GM21447 (cell line): ENCODE data around the gene CGNL1.

Source experiments
- ATAC-seq: cut with Tn5 transposase; IDR thresholded peaks from one replicate; pipeline ENCODE4 v1.9.1; 2021; ENCODE audit not compliant: unreplicated experiment

Gene CGNL1

DNA sequence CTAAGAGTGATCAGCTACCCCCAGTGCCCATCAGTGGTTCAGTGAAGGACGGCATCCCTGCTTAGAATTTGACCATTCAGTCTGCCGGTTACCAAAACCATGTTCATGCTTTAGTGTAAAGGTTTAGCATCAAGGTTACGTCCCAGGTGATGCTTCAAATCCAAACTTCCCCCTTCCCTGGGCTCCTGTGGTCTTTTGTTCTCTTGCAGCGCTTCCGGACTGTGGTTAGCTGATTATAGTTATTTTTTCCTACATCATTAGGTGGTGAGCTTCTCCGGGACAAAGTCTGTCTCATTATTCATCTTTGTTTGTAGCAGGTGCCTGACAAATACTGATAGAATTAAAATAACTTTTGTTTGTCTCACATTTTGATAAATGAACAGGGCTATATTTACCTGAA, 187.1 kb downstream of the CGNL1 start:
- no peak for ATAC-seq

GRCh38 chr15:57565311-57565710, 189.0 kb downstream of the CGNL1 start:
- no peak for ATAC-seq

- ATAC-seq, result no peak
Measured at GRCh38 chr15:57566834-57567233, 190.5 kb downstream of the CGNL1 start.

DNA sequence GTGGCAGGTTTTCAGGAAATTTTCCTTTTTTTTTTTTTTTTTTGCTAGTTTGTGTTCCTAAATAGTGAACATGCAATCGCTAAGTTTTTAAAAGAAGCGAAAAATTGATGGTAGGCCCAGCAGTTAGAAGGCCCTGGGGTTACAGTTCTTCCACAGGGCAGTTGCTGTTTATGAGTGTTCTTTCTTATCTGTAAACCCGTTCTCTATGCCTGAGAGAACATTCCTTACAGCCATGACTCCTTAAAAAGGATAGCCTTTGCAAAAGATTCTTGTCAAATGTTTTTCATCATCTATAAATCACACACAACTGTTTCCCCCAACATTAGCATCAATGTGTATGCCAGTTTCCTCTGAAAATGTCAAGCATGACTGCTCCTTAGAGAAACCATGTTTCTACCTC, 191.6 kb downstream of the CGNL1 start:
- ATAC-seq, result no peak

DNA sequence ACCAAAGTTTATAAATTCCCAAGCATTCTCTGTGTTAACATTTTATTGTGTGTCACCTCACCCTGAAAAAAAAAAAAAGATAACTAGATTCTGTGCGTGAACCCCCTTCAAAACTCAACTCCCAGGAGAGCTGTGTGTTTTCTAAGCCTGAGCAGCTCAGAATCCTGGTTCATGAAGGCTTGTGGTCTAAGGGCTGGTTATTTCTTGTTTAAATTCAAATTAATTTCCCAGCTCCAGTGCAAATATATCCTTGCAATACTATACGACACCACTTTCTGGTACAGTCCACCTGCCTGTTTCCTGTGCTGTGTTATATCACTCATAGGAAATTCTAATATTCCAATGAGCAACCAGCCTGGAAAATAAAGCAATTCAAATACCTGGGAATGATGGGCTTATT, 192.0 kb downstream of the CGNL1 start:
- no peak for ATAC-seq

GRCh38 chr15:57570340-57570739, 194.0 kb downstream of the CGNL1 start:
- no peak for ATAC-seq

- ATAC-seq, result no peak
Measured at GRCh38 chr15:57570994-57571393, 194.7 kb downstream of the CGNL1 start.

DNA sequence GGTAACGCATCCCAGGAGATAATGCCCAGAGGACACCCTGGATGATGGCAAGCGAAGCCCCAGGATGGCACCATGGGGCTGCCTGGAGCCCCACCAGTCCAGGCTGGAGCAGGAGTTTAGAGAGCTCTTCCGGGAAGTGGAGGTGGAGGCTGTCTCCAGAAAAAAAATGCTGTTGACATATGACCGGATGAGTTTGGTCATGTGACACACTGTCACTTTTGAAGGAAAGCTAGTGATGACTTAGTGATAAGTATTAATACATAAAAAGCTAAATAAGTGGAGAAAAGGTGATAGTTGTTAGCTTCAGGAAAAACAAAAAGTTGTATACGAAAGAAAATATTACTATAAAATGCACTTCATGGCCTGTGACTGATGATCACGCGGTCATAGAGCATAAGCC, 195.4 kb downstream of the CGNL1 start:
- ATAC-seq, result no peak

DNA sequence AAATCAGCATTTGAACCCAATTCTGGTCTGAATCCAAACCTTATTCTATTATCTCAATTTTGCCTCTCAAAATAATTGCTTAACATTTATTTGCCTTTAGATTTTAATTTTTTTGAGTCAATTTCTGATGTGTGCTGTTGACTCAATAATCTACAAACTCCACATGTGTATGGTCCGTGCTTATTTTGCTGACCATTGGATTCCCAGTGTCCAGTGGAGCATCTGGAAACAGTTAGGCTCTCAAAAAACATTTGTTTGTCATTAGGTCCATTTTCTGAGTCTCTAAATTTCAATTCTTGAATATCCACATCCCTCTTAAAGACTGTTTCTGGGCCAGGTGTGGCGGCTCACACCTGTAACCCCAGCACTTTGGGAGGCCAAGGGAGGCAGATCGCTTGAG, 196.2 kb downstream of the CGNL1 start:
- ATAC-seq, result no peak

- ATAC-seq, result no peak
Measured at GRCh38 chr15:57573151-57573550, 196.8 kb downstream of the CGNL1 start.

DNA sequence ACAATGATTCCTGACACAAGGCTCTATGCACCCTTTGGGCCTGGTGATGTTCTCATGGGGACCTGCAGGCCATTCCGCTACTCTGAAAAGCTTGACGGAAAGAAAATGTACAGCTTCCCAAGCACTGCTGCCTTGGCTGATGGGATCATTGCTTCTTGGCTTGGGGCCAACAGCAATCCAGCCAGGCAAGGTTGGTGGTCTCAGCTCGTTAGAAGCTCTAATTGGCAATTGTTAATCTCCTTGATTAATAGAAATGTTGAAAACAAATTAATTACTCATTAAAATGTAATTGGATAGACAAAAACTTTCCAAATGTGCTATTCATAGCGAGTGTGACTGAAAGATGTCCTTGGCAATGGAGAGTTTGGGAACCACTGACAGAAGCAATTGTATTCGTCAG, 199.1 kb downstream of the CGNL1 start:
- no peak for ATAC-seq

DNA sequence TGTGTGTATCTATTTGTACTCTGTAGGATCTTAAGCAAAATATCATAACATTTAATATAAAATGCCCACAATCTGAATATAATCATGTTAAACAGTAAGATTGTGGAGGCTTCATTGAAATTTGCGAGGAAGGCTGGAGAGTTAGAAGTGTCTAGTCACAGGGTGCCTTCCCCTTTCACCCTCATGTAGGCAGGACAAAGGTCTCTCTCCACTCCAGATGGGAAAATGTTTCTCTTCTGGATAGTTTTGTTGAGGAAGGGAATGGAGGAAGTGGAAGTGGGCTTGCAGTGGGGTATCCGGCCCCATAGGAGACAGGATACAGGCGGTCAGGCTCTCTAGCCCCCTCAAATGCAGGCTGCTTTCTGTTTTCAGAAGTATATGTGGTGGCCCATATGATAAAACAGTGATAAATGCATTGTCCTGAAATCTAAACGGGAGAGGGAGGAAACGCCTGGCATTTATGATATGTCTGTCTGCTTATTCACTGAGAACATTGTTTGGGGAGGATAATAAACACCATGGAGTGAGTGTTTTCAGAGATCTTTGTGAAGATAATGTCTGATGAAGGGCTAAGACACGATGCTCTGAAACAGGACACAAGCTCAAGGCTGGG, 202.1 kb downstream of the CGNL1 start:
- no peak for ATAC-seq

DNA sequence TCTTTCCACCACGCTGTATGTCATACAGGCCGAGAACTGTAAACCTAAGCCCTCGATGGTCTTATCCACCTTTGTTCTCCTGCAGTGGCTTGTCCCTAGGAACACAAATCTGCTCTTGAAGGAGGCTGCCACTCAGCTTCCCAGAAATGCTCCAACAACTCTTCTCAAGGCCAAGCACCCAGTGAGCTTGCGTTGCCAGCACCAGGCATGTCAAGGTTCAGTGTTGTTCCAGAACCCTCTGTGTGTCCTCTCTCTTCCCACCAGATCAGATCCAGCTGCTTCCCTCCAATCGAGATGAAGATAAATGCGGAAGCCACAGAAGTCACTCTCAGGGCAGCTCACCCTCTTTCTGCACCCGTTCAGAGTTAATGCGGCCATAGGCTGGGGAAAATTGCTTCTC, 204.1 kb downstream of the CGNL1 start:
- ATAC-seq, result no peak

DNA sequence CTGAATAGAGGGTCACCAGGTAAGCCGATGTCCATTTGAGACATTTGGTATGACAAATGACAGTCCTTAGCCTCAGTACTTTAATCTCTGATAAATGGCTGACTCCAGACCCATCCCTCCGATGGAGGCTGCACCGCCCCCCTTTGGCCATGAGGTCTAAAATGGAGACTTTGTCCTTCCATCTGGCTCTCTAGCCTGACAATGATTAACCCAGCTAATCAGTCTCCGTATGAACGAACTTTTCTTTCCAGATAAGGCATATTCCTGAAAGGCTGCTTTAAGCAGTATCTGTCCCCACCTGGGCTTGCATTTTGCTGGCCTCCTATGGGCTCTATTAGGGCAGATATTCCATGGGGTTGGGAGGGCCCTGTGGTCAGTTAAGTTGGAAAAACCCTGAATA, 204.6 kb downstream of the CGNL1 start:
- ATAC-seq, result no peak

DNA sequence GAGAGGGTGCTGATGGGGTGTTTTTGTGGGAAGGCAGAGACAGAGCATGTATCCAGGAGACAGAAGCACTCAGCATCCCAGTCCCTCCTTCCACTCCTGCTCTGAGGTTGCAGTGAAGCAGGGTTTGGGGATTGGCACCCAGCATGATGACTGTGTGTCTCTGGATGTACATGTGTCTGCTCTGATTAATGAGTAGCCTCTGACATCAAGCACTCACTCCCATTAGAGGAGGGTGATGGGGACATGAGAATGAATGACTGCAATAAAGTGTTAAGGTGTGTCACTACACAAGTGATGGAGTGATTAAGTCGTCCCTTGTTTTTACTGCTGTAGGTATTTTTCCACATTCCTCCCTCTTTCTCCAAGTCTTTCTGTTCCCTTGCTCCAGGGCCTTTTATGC, 205.8 kb downstream of the CGNL1 start:
- no peak for ATAC-seq

DNA sequence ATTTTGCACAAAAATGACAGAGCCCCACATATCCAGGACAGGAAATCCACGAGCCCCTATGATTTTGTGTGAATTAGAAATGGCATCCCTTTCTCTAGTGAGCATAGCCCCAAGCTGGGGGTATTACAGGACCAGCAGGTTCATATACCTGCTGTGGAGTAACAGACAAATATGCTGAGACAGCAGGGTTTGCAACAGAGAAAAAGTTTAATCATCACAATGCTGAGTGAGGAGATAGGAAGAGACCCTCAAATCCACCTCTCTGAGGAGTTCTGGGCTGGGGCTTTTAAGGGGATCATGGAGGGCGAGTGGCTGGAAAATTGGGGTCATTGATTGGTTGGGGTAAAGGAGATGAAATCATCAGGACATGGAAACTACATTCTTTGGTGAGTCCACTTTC, 207.0 kb downstream of the CGNL1 start:
- no peak for ATAC-seq

GRCh38 chr15:57583720-57584119, 207.4 kb downstream of the CGNL1 start:
- no peak for ATAC-seq

- no peak for ATAC-seq
Measured at GRCh38 chr15:57586661-57587424, 210.5 kb downstream of the CGNL1 start.

DNA sequence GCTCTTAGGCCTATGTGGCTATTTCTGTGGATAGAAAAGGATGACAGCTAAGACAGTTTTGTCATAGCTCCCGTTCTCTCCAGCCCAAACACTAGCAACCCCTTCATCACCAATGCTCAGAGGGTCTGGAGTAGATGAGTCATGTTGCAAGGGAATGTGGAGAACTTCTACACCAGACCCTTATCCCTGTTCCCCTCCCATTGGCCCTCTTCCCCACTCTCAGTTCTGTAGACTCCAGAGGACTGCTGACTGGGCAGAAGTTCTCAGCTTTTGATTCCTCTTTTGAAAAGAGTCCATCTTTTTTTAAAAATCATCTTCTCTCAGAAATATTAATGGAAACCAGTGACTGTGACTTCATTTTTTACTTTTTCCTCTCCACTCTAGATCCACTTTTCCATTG, 213.0 kb downstream of the CGNL1 start:
- ATAC-seq, result no peak

DNA sequence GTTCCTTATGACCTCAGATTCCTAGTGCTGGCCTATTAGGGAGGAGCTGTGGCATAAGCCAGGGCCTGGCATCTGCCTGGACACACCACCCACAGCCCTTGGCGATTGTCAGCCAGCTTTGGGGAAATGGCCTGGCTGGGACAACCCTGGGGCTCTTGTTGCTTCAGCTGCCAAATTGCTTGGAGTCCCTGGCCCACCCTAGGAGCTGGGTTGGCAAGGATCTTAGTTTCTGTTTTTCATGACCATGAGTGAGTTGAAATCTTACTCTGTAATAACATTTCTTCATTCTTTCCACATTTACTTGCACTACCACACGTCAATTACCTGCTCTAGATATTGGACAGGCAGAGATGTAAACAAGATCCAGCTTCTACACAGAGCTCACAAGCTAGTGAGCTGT, 213.4 kb downstream of the CGNL1 start:
- no peak for ATAC-seq

GRCh38 chr15:57591237-57591821, 215.0 kb downstream of the CGNL1 start:
- no peak for ATAC-seq

DNA sequence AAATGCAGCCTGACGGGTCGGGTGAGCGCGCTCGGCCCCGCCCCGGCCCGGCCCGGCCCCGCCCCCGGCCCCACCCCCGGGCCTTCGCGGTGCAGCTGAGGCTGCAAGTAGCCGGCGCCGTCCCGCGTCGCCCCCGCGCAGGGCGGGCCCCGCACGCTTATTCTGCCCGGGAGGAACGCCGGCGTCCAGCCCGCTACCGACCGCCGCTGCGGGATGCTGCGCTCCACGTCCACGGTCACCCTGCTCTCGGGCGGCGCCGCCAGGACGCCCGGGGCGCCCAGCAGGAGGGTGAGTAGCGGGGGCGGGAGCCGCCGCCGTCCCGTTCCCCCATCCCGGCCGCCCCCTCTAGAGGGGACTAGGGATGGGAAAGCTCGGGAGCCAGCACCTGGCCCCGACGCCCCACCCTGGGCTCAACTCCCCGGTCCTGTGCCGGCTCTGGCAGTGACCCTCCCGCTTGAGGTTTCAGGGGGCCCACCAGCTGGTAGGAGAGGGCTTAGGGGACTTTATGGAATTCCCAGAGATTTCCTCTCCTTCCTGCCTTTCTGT, 215.6 kb downstream of the CGNL1 start, which contains the start of gene MYZAP:
Gene MYZAP (plus strand): TSS at position 83 of the 546 bp plus-strand sequence. CDS start 131 bp downstream, at position 214.
- ATAC-seq, result no peak
